K562 (cell line): ENCODE measurements around the gene KYAT1. TPM values are rescaled to one million over a fixed set of nuclear protein-coding genes. Genes with fewer than 3 reads are reported as not detected.
A peak's percentile ranks its signal among the peaks of the same experiment; 100 is the strongest.

Source experiments
- ARID1B ChIP-seq: fragments of 450-650 bp; IDR thresholded peaks from 2 replicates; pipeline ENCODE4 v1.6.1; 2016; ENCODE audit warnings: antibody characterized with exemption, mild to moderate bottlenecking, inconsistent platforms
- ESRRB ChIP-seq: fragments of 250-450 bp; sonication (Bioruptor Pico); IDR thresholded peaks from 2 replicates; pipeline ENCODE4 v1.5.0; 2020; ENCODE audit warnings: mild to moderate bottlenecking, moderate library complexity, borderline replicate concordance
- FIP1L1 ChIP-seq: fragments of 200-400 bp; formaldehyde crosslinking; IDR thresholded peaks from 2 replicates; pipeline ENCODE4 v1.6.1; 2018; ENCODE audit warnings: mild to moderate bottlenecking, low read depth, low read length; ENCODE audit not compliant: poor library complexity, severe bottlenecking
- GTF2E2 ChIP-seq: fragments of 200-800 bp; sonication (Bioruptor generic); IDR thresholded peaks from 2 replicates; pipeline ENCODE4 v1.6.1; 2016; ENCODE audit warnings: missing genetic modification characterization, missing compliant biosample characterization
- HNRNPLL ChIP-seq: fragments of 200-400 bp; formaldehyde crosslinking; IDR thresholded peaks from 2 replicates; pipeline ENCODE4 v1.6.1; 2017; ENCODE audit warnings: low read length, low read depth, mild to moderate bottlenecking; ENCODE audit not compliant: poor library complexity, severe bottlenecking
- MYC ChIP-seq, 2 experiments: fragments of 250-450 bp in 1 of 2; sonication (Bioruptor Pico) in 1 of 2; IDR thresholded peaks; 2 replicates each; pipeline versions ENCODE4 v1.5.1 to v1.6.1; 2012 to 2021; ENCODE audit warnings: low read depth in 2 of 2, borderline replicate concordance in 1 of 2, improper control_type of control experiment in 1 of 2, low read length in 1 of 2, mild to moderate bottlenecking in 1 of 2, moderate library complexity in 1 of 2
- NR2C2 ChIP-seq, 2 experiments: fragments of 200-800 bp in 1 of 2; sonication (Bioruptor generic) in 1 of 2; sonication (generic) in 1 of 2; formaldehyde crosslinking in 1 of 2; IDR thresholded peaks; 2 replicates each; pipeline versions ENCODE4 v1.6.1 to v1.8.0; 2016 to 2022; ENCODE audit warnings: mild to moderate bottlenecking in 1 of 2, missing compliant biosample characterization in 1 of 2, missing genetic modification characterization in 1 of 2, missing genetic modification reagents in 1 of 2
- PML ChIP-seq: IDR thresholded peaks from 2 replicates; pipeline ENCODE4 v1.6.1; 2012; ENCODE audit warnings: low read length, inconsistent platforms
- POLR2B ChIP-seq: fragments of 450-650 bp; IDR thresholded peaks from 2 replicates; pipeline ENCODE4 v1.6.1; 2018; ENCODE audit warnings: low read depth; ENCODE audit not compliant: partially characterized antibody
- TRIM24 ChIP-seq, 2 experiments: fragments of 450-650 bp; IDR thresholded peaks; 2 replicates each; pipeline ENCODE4 v1.6.1; 2016
- ZNF24 ChIP-seq: fragments of 450-650 bp; IDR thresholded peaks from 2 replicates; pipeline ENCODE4 v1.6.1; 2016
- ZNF274 ChIP-seq: IDR thresholded peaks from 2 replicates; pipeline ENCODE4 v1.6.1; 2011; ENCODE audit warnings: low read depth, mild to moderate bottlenecking, low read length, moderate library complexity, borderline replicate concordance
- ZNF354B ChIP-seq: fragments of 250-450 bp; sonication (Bioruptor Pico); IDR thresholded peaks from 2 replicates; pipeline ENCODE4 v1.4.0; 2020
- polyA plus RNA-seq, 8 experiments: library from polyadenylated mRNA; depleted of rRNA in 4 of 8; stranded (reverse) in 5 of 8; unstranded in 3 of 8; fragments of >200 nt; fragmentation: Nextera tagmentation in 2 of 8; fragmentation: Illumina TruSeq in 1 of 8; extraction: Ambion mirVana in 2 of 8; extraction: Trizol in 1 of 8; gene quantifications; 2 replicates each; pipeline versions ENCODE4 v1.2.1 to v1.2.3, GENCODE V29; 2011 to 2014; ENCODE audit warnings: inconsistent platforms in 1 of 8, missing spikeins in 1 of 8
- total RNA-seq, 7 experiments: library from RNA; depleted of rRNA in 6 of 7; stranded (reverse); fragments of >200 nt in 6 of 7; fragmentation: Illumina TruSeq in 2 of 7; extraction: Trizol in 2 of 7; gene quantifications; 2 replicates each; pipeline versions ENCODE4 v1.2.1 to v1.2.3, GENCODE V29; 2011 to 2021; ENCODE audit warnings: low replicate concordance in 1 of 7
- TF ChIP-seq, protein P1 (sequence below), 2 experiments: IDR thresholded peaks; 2 replicates each; pipeline ENCODE4 v1.6.1; 2011; ENCODE audit warnings: borderline replicate concordance in 1 of 2, control low read depth in 1 of 2, low read depth in 1 of 2, low read length in 1 of 2, mild to moderate bottlenecking in 1 of 2, mixed read lengths in 1 of 2, moderate library complexity in 1 of 2; ENCODE audit not compliant: insufficient read depth in 1 of 2, insufficient read length in 1 of 2, poor library complexity in 1 of 2, severe bottlenecking in 1 of 2; ENCODE audit errors: extremely low read depth in 1 of 2
- TF ChIP-seq, protein P2 (sequence below): fragments of 450-650 bp; IDR thresholded peaks from 2 replicates; pipeline ENCODE4 v1.6.1; 2016; ENCODE audit warnings: borderline replicate concordance
- TF ChIP-seq, protein P3 (sequence below): fragments of 250-450 bp; sonication (Bioruptor Pico); IDR thresholded peaks from 2 replicates; pipeline ENCODE4 v1.4.0; 2020; ENCODE audit warnings: mild to moderate bottlenecking
- TF ChIP-seq, protein P4 (sequence below), 2 experiments: fragments of 450-650 bp; IDR thresholded peaks; 2 replicates each; pipeline ENCODE4 v1.6.1; 2018; ENCODE audit warnings: mild to moderate bottlenecking in 2 of 2, low read depth in 1 of 2; ENCODE audit not compliant: partially characterized antibody in 2 of 2

Gene KYAT1
- total and polyA plus RNA-seq, 9 of the 15 experiments (the other 6 are each of a cell fraction or from before 2014, with no cell fraction given), result 6.4 to 16.8 (median 11.1) TPM

DNA sequence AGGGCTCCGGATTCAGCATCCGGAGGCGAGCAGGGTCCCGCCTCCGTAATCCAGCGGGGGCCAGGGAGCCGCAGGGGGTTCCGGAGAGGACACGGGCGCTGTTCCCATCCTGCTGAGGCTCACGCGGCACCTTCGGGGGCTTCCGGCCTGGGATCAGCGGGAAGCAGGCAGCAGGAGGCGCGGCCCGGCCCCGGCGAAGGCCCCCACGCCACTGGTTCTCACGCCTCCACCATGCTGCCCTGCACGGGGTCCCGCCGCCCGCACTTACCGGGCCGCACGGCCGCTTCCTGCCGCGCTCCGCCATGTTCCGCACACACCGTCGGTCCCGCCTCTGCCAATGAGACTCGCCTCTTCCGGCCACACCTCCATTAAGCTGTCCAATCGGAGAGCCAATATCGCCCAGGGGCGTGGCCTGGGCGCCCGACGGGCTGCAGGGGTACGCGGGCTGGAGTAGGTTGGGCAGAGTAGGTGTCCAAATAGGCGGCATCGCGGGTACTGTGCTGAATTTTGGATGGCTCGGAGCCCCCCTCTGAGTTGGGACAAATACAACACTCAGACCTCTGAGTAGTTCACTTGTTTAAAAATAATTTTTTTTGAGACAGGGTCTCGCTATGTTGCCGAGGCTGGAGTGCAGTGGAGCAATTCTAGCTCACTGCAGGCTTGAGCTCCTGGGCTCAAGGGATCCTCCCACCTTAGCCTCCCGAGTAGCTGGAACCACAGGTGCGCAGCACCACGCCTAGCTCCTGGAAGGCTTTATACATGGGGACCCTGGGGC lies 52.1 kb downstream of the KYAT1 start, which contains the start of gene SPOUT1 (continued):
- TF ChIP-seq MYC (IDR thresholded peaks at IDR 0.05; ENCODE audit: low read depth, low read length), result peak; percentile 84
- peak; percentile 42; the same call in 1 of the 2 replicates for TF ChIP-seq MYC (CRISPR knock-in tag; IDR thresholded peaks at IDR 0.05; ENCODE audit: borderline replicate concordance, low read depth)
- TF ChIP-seq ZNF24, result no peak
- TF ChIP-seq, protein P1, sequence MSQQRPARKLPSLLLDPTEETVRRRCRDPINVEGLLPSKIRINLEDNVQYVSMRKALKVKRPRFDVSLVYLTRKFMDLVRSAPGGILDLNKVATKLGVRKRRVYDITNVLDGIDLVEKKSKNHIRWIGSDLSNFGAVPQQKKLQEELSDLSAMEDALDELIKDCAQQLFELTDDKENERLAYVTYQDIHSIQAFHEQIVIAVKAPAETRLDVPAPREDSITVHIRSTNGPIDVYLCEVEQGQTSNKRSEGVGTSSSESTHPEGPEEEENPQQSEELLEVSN (IDR thresholded peaks at IDR 0.05; ENCODE audit: borderline replicate concordance in 1 of 2, extremely low read depth in 1 of 2, insufficient read depth in 1 of 2, insufficient read length in 1 of 2, low read depth in 1 of 2, low read length in 1 of 2, poor library complexity in 1 of 2, severe bottlenecking in 1 of 2), result peak; percentile 70 to 85
- TF ChIP-seq, protein P2, sequence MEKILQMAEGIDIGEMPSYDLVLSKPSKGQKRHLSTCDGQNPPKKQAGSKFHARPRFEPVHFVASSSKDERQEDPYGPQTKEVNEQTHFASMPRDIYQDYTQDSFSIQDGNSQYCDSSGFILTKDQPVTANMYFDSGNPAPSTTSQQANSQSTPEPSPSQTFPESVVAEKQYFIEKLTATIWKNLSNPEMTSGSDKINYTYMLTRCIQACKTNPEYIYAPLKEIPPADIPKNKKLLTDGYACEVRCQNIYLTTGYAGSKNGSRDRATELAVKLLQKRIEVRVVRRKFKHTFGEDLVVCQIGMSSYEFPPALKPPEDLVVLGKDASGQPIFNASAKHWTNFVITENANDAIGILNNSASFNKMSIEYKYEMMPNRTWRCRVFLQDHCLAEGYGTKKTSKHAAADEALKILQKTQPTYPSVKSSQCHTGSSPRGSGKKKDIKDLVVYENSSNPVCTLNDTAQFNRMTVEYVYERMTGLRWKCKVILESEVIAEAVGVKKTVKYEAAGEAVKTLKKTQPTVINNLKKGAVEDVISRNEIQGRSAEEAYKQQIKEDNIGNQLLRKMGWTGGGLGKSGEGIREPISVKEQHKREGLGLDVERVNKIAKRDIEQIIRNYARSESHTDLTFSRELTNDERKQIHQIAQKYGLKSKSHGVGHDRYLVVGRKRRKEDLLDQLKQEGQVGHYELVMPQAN, result peak; percentile 89
- 0 out of 2 replicates have a peak, but pooled peaks have one; percentile 13 for TF ChIP-seq PML
- no peak for TF ChIP-seq TRIM24 (IDR thresholded peaks at IDR 0.05)
- peak; percentile 93 for TF ChIP-seq FIP1L1
- no peak for TF ChIP-seq ZNF274
- TF ChIP-seq GTF2E2 (tag), result peak; percentile 84; the same call in 1 of the 2 replicates
- no peak for TF ChIP-seq ESRRB (CRISPR knock-in tag)
- TF ChIP-seq NR2C2 (CRISPR knock-in tag; IDR thresholded peaks at IDR 0.05), result no peak
- TF ChIP-seq NR2C2 (tag; IDR thresholded peaks at IDR 0.05), result no peak
- TF ChIP-seq ZNF354B (CRISPR knock-in tag), result no peak
- TF ChIP-seq, protein P3, sequence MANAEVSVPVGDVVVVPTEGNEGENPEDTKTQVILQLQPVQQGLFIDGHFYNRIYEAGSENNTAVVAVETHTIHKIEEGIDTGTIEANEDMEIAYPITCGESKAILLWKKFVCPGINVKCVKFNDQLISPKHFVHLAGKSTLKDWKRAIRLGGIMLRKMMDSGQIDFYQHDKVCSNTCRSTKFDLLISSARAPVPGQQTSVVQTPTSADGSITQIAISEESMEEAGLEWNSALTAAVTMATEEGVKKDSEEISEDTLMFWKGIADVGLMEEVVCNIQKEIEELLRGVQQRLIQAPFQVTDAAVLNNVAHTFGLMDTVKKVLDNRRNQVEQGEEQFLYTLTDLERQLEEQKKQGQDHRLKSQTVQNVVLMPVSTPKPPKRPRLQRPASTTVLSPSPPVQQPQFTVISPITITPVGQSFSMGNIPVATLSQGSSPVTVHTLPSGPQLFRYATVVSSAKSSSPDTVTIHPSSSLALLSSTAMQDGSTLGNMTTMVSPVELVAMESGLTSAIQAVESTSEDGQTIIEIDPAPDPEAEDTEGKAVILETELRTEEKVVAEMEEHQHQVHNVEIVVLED (CRISPR knock-in tag), result no peak
- peak; percentile 79 for TF ChIP-seq HNRNPLL
- peak; percentile 90 for TF ChIP-seq POLR2B
- no peak for TF ChIP-seq ARID1B
- TF ChIP-seq, protein P4, sequence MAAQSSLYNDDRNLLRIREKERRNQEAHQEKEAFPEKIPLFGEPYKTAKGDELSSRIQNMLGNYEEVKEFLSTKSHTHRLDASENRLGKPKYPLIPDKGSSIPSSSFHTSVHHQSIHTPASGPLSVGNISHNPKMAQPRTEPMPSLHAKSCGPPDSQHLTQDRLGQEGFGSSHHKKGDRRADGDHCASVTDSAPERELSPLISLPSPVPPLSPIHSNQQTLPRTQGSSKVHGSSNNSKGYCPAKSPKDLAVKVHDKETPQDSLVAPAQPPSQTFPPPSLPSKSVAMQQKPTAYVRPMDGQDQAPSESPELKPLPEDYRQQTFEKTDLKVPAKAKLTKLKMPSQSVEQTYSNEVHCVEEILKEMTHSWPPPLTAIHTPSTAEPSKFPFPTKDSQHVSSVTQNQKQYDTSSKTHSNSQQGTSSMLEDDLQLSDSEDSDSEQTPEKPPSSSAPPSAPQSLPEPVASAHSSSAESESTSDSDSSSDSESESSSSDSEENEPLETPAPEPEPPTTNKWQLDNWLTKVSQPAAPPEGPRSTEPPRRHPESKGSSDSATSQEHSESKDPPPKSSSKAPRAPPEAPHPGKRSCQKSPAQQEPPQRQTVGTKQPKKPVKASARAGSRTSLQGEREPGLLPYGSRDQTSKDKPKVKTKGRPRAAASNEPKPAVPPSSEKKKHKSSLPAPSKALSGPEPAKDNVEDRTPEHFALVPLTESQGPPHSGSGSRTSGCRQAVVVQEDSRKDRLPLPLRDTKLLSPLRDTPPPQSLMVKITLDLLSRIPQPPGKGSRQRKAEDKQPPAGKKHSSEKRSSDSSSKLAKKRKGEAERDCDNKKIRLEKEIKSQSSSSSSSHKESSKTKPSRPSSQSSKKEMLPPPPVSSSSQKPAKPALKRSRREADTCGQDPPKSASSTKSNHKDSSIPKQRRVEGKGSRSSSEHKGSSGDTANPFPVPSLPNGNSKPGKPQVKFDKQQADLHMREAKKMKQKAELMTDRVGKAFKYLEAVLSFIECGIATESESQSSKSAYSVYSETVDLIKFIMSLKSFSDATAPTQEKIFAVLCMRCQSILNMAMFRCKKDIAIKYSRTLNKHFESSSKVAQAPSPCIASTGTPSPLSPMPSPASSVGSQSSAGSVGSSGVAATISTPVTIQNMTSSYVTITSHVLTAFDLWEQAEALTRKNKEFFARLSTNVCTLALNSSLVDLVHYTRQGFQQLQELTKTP (IDR thresholded peaks at IDR 0.05; ENCODE audit: low read depth in 1 of 2, partially characterized antibody in 2 of 2), result no peak
